GM12873 (cell line): ENCODE data around the gene SAMD11.

ENCODE experiments used
- TF ChIP-seq, protein P1 (sequence below): IDR thresholded peaks from 2 replicates; pipeline ENCODE4 v1.5.1; 2012; ENCODE audit warnings: low read depth, mild to moderate bottlenecking, moderate library complexity, low read length, control low read depth; ENCODE audit not compliant: insufficient read depth; ENCODE audit errors: missing control alignments

SAMD11 gene

GRCh38 chr1:965526-966134 is 41.9 kb downstream of the SAMD11 start:
- TF ChIP-seq, protein P1, sequence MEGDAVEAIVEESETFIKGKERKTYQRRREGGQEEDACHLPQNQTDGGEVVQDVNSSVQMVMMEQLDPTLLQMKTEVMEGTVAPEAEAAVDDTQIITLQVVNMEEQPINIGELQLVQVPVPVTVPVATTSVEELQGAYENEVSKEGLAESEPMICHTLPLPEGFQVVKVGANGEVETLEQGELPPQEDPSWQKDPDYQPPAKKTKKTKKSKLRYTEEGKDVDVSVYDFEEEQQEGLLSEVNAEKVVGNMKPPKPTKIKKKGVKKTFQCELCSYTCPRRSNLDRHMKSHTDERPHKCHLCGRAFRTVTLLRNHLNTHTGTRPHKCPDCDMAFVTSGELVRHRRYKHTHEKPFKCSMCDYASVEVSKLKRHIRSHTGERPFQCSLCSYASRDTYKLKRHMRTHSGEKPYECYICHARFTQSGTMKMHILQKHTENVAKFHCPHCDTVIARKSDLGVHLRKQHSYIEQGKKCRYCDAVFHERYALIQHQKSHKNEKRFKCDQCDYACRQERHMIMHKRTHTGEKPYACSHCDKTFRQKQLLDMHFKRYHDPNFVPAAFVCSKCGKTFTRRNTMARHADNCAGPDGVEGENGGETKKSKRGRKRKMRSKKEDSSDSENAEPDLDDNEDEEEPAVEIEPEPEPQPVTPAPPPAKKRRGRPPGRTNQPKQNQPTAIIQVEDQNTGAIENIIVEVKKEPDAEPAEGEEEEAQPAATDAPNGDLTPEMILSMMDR = no peak

DNA sequence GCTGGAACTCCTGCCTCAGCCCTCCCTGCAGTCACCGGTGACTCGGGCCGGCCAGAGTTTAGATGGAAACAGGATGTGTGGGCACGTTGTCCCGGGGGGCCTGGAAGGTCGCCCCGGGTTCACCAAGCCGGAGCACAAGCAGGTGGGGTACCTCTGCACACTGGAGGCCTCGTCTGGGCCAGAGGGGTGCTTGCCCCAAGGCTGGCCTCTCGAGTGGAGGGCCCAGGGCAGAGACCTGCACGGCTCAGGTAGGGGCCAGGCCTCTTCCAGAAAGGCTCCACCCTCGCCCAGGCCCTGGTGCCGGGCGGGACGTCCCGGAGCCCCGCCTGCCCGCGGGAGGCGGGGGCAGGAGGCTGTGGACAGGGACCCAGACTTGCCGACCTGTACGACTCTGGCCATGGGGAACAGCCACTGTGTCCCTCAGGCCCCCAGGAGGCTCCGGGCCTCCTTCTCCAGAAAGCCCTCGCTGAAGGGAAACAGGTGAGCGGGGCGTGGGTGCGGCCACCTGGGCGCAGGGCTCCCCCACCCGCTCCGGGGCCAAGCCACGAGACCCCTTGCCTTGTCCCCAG is 42.5 kb downstream of the SAMD11 start, which contains the start of gene PLEKHN1:
PLEKHN1 (plus strand) TSS at position 348 of the 569 bp plus-strand sequence; CDS start at position 398, 50 bp downstream.
- TF ChIP-seq, protein P1 = no peak

DNA sequence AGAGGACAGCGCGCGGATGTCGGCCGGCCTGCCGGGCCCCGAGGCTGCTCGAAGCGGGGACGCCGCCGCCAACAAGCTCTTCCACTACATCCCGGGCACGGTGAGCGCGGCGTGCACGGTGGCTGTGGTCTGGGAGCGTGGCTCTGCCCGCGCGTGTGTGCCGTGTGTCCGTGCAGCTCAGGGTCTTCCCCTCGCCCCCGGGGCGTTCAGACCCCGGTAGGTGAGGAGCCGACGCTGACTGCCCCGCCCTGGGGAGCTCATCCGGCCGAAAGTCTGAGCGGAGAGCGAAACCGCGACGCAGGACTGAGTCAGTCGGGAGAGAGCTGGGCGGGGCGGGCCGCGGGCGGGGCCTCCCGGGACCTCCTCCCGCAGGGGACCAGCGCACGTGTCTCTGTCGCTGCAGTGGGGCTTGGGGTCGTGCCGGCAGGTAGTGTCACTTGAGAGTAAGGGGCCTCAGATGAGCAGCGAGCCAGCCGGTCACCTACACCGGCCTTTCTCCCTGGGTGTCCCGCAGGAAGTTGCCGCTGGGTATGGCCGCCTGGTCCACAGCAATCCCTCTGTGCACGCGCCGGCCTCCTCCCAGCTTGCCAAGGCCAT is 43.1 kb downstream of the SAMD11 start:
- TF ChIP-seq, protein P1 = no peak

DNA sequence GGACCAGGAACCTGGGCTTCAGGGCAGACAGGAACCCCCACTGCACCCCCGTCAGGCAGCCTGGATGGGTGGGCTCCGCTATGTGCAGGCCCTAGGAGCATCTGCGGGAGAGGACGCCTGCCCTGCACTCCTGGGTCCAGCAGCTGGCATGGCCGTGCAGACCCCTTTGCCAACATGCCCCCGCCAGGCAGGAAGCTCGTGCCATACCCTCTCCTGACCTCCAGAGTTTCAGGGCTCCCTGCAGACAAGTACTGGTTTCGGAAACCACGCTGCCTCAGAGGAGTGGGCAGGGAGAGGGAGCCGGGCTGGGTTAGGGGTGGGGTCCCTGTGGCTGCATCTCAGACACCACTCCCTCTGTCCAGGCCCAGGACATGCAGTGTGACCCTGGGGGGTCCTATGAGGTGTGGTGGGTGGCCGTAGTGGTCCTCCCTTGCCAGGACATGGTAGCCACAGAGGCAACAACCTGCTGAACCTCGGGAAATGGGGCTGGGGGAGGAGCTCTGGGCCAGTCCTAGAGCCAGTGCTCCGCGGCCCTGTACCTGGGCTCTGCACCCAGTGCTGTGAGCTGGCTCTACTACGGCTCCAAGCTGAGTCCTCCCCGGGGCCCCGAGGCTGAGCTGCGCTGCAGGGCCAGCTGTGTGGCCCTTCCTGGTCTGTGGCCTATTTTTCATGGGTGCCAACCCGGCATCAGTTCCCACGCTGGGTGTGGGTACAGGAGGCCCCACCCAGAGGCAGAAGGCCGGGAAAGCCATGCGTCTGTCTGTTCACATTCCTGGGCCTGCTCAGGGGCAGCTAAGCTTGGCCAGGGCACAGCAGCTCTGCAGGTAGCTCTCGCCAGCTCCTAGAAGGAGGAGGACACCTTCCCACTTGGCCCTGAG is 44.0 kb downstream of the SAMD11 start:
- TF ChIP-seq, protein P1 = no peak

- TF ChIP-seq, protein P1 = no peak
These were observed 45.6 kb downstream of the SAMD11 start for GRCh38 chr1:969260-969855.

DNA sequence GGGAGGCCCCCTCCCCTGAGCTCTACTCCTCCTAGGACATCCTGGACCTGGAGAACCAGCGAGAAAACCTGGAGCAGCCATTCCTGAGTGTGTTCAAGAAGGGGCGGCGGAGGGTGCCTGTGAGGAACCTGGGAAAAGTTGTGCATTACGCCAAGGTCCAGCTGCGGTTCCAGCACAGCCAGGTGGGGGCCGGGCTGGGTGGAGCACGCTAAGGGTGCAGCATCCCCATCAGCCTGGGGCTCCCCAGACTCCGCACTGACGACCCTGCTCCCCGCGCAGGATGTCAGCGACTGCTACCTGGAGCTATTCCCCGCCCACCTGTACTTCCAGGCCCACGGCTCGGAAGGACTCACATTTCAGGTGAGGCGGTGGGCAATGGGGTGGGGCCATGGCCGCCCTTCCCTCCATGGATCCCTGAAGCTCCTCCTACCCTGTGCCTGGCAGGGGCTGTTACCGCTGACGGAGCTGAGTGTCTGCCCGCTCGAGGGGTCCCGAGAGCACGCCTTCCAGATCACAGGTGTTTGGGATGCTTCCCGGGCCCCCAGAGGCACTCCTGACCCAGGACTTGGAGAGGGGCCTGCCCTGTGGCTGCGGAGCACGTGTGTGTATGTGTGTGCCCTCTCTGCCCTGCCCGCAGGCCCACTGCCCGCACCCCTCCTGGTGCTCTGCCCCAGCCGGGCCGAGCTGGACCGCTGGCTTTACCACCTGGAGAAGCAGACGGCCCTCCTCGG is 46.7 kb downstream of the SAMD11 start:
- TF ChIP-seq, protein P1 = no peak
